HEK293T (cell line): ENCODE results near the gene ASAP2.

Experiments
- CTCF ChIA-PET: fragments of 350-600 bp; formaldehyde crosslinking; extraction: SDS; loops from one replicate; lab custom pipeline; 2021; ENCODE audit warnings: antibody characterized with exemption, inconsistent platforms; lab: Yijun Ruan, JAX
- POLR2A ChIA-PET: fragments of 350-600 bp; formaldehyde crosslinking; extraction: SDS; loops from one replicate; lab custom pipeline; 2020; ENCODE audit warnings: antibody characterized with exemption, inconsistent platforms; lab: Yijun Ruan, JAX
- DNase-seq: peaks from one replicate; pipeline ENCODE4 v3.0.0; 2012; ENCODE audit warnings: mixed read lengths; ENCODE audit errors: extremely low spot score
- ARNT ChIP-seq: fragments of 450-650 bp; IDR thresholded peaks from 2 replicates; pipeline ENCODE4 v1.6.1; 2017; ENCODE audit warnings: mild to moderate bottlenecking
- BHLHE40 ChIP-seq: fragments of 450-650 bp; IDR thresholded peaks from 2 replicates; pipeline ENCODE4 v1.6.1; 2016; ENCODE audit warnings: mild to moderate bottlenecking, moderate library complexity, borderline replicate concordance
- CTBP1 ChIP-seq: fragments of 450-650 bp; IDR thresholded peaks from 2 replicates; pipeline ENCODE4 v1.6.1; 2016; ENCODE audit warnings: borderline replicate concordance
- ELF4 ChIP-seq: fragments of 450-650 bp; IDR thresholded peaks from 2 replicates; pipeline ENCODE4 v1.6.1; 2017; ENCODE audit warnings: antibody characterized with exemption
- FOXA1 ChIP-seq: fragments of 450-650 bp; IDR thresholded peaks from 2 replicates; pipeline ENCODE4 v1.6.1; 2016; ENCODE audit warnings: mild to moderate bottlenecking
- FOXK2 ChIP-seq: fragments of 450-650 bp; IDR thresholded peaks from 2 replicates; pipeline ENCODE4 v1.6.1; 2016; ENCODE audit warnings: mild to moderate bottlenecking
- FOXM1 ChIP-seq: fragments of 450-650 bp; IDR thresholded peaks from 2 replicates; pipeline ENCODE4 v1.6.1; 2017; ENCODE audit warnings: mild to moderate bottlenecking, borderline replicate concordance
- HDGF ChIP-seq: fragments of 450-650 bp; IDR thresholded peaks from 2 replicates; pipeline ENCODE4 v1.6.1; 2017; ENCODE audit warnings: antibody characterized with exemption, borderline replicate concordance
- L3MBTL2 ChIP-seq: fragments of 450-650 bp; conservative IDR thresholded peaks from 2 replicates; pipeline ENCODE4 v1.6.1; 2016; ENCODE audit warnings: mild to moderate bottlenecking
- LEF1 ChIP-seq: fragments of 450-650 bp; IDR thresholded peaks from 2 replicates; pipeline ENCODE4 v1.6.1; 2017; ENCODE audit warnings: mild to moderate bottlenecking, borderline replicate concordance
- NFRKB ChIP-seq: fragments of 450-650 bp; IDR thresholded peaks from 2 replicates; pipeline ENCODE4 v1.6.1; 2016; ENCODE audit warnings: mild to moderate bottlenecking, moderate library complexity
- SP1 ChIP-seq: fragments of 450-650 bp; IDR thresholded peaks from 2 replicates; pipeline ENCODE4 v1.6.1; 2017
- SUZ12 ChIP-seq: fragments of 450-650 bp; IDR thresholded peaks from 2 replicates; pipeline ENCODE4 v1.6.1; 2016; ENCODE audit warnings: mild to moderate bottlenecking
- TARDBP ChIP-seq: fragments of 450-650 bp; IDR thresholded peaks from 2 replicates; pipeline ENCODE4 v1.6.1; 2016
- ZNF384 ChIP-seq: fragments of 450-650 bp; IDR thresholded peaks from 2 replicates; pipeline ENCODE4 v1.6.1; 2016
- TF ChIP-seq, protein P1 (sequence below): fragments of 450-650 bp; IDR thresholded peaks from 2 replicates; pipeline ENCODE4 v1.6.1; 2016

ASAP2 gene

DNA sequence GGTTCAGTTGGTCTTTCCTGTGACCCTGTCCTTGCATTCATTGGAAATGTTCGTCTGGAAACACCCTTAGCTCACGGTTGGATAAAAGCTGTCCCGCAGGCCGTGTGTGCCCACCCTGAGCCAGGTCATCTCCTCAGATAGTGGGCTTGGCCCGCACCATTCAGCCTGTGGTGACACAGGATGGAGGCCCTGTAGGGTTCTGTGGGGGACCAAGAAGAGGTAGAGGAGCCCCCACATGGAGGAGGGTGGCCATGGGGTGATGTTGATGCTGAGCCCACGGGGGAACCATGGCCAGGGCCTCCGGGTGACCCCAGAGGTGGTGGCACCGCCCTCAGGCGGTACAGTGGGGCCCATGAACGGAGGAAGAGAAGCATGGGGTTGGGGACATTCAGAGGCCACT lies 62.7 kb downstream of the ASAP2 start:
- ChIA-PET POLR2A (no interaction called here), CTCF (interaction anchor here (0.7 kb wide), 1 partner anchor 182 kb away, joined by 3 read pairs; no protein-coding TSS in a partner anchor)
- DNase-seq = no peak
- TF ChIP-seq ZNF384 (no peak), SUZ12 (no peak), TARDBP (no peak), SP1 (no peak), HDGF (no peak), NFRKB (no peak)

DNA sequence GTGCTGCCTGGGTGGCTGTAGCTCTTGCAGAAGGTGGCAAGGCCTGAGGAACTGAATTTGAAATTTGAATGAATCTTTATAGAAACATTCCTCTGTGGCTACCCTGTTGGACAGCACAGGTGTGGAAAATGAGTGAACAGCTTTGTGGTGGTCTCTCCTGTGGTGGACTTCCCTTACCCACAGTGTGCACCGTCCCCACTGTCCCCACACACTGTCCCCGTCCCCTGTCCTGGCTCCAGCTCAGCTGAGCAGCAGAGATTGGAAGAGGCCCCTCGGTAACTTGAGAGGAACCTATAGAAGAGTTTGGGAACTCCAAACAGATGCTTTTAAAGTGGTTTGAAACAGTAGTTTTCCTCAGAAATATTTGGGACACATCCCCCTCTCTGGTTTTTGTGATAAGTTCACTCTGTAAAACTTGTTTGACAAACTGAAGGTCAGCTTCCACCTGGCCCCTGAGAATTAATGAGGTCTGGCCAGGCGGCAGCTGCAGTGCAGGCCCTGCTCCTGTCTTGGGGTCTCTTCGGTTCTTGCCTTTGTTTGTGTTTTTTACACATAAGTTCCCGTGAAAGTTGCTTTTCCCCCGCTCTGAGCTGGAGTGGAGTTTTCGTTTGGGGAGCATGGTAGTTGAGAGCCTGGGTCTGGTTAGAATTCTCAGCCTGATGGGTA lies 63.2 kb downstream of the ASAP2 start:
- no peak for DNase-seq
- ChIA-PET CTCF (interaction anchor here (0.7 kb wide), 1 partner anchor 182 kb away, joined by 3 read pairs; no protein-coding TSS in a partner anchor), POLR2A (no interaction called here)
- no peak for TF ChIP-seq SP1
- TF ChIP-seq FOXA1 = no peak
- no peak for TF ChIP-seq HDGF
- TF ChIP-seq FOXK2 = no peak
- TF ChIP-seq FOXM1 = no peak
- TF ChIP-seq LEF1 = no peak
- no peak for TF ChIP-seq CTBP1
- TF ChIP-seq L3MBTL2 = no peak
- TF ChIP-seq SUZ12 = no peak
- TF ChIP-seq TARDBP = no peak
- TF ChIP-seq ZNF384 = no peak

DNA sequence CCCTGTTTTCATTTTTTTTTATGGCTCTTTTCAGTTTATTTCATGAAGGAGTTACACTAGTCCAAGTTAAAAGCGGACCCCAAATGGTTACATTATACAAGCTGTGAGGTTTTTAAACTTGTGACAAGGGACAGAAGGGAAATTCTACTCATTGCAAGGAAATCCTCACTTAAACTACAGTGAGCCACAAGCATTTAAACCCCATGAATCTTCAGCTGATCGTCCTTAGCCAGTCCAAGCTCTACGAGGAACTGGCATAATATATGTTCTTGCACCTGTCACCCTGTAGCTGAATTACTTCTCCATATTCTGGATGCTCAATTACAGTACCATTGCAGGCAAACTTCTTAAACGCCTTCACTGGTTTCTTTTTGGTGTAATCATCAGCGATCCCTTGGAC lies 64.5 kb downstream of the ASAP2 start:
- TF ChIP-seq ZNF384 (no peak), ELF4 (no peak), FOXK2 (no peak), SP1 (no peak), CTBP1 (no peak), FOXA1 (no peak), NFRKB (no peak), SUZ12 (no peak), HDGF (no peak), FOXM1 (no peak), TARDBP (no peak), BHLHE40 (no peak), LEF1 (no peak), L3MBTL2 (no peak), ARNT (no peak)
- TF ChIP-seq, protein P1, sequence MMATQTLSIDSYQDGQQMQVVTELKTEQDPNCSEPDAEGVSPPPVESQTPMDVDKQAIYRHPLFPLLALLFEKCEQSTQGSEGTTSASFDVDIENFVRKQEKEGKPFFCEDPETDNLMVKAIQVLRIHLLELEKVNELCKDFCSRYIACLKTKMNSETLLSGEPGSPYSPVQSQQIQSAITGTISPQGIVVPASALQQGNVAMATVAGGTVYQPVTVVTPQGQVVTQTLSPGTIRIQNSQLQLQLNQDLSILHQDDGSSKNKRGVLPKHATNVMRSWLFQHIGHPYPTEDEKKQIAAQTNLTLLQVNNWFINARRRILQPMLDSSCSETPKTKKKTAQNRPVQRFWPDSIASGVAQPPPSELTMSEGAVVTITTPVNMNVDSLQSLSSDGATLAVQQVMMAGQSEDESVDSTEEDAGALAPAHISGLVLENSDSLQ = no peak
- POLR2A ChIA-PET = no interaction called here
- CTCF ChIA-PET = no interaction called here
- no peak for DNase-seq

DNA sequence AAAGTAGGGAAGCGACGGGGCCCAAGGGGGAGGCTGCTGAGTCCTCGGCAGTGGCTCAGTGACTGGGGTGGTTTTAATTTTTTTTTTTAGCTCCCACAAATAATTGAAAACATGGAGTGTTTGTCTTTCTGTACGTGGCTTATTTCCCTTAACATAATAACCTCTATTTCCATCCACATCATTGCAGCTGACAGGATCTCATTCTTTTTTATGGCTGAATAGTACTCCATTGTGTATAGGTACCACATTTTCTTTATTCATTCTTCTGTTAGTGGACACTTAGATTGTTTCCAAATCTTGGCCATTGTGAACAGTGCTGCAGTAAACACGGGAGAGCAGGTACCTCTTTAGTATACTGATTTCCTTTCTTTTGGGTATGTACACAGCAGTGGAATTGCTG lies 65.1 kb downstream of the ASAP2 start:
- ChIA-PET POLR2A (no interaction called here), CTCF (no interaction called here)
- no peak for DNase-seq
- TF ChIP-seq LEF1 = no peak
- TF ChIP-seq L3MBTL2 = no peak
- no peak for TF ChIP-seq ZNF384
- TF ChIP-seq, protein P1 = no peak
- no peak for TF ChIP-seq CTBP1
- no peak for TF ChIP-seq BHLHE40
- no peak for TF ChIP-seq SUZ12
- no peak for TF ChIP-seq FOXK2
- TF ChIP-seq FOXA1 = no peak
- no peak for TF ChIP-seq ARNT
- TF ChIP-seq SP1 = no peak
- no peak for TF ChIP-seq HDGF
- TF ChIP-seq NFRKB = no peak
- no peak for TF ChIP-seq FOXM1
- no peak for TF ChIP-seq ELF4
- no peak for TF ChIP-seq TARDBP

DNA sequence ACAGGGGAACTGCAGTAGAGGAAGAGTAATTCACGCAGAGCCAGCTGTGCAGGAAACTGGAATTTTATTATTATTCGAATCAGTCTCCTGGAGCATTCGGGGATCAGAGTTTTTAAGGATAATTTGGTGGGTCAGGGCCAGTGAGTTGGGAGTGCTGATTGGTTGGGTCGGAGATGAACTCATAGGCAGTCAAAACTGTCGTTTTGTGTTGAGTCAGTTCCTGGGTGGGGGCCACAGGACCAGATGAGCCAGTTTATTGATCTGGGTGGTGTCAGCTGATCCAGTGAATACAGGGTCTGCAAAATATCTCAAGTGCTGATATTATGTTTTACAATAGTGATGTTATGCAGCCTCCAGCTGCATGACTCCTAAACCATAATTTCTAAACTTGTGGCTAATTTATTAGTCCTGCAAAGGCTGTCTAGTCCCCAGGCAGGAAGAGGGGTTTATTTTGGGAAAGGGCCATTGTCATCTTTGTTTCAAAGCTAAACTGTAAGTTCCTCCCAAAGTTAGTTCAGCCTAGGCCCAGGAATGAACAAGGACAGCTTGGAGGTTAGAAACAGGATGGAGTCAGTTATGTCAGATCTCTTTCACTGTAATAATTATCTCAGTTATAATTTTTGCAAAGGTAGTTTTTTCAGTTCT lies 67.0 kb downstream of the ASAP2 start:
- DNase-seq = no peak
- TF ChIP-seq NFRKB = no peak
- TF ChIP-seq FOXA1 = no peak
- no peak for TF ChIP-seq SUZ12
- no peak for TF ChIP-seq FOXK2
- ChIA-PET CTCF (no interaction called here), POLR2A (no interaction called here)

DNA sequence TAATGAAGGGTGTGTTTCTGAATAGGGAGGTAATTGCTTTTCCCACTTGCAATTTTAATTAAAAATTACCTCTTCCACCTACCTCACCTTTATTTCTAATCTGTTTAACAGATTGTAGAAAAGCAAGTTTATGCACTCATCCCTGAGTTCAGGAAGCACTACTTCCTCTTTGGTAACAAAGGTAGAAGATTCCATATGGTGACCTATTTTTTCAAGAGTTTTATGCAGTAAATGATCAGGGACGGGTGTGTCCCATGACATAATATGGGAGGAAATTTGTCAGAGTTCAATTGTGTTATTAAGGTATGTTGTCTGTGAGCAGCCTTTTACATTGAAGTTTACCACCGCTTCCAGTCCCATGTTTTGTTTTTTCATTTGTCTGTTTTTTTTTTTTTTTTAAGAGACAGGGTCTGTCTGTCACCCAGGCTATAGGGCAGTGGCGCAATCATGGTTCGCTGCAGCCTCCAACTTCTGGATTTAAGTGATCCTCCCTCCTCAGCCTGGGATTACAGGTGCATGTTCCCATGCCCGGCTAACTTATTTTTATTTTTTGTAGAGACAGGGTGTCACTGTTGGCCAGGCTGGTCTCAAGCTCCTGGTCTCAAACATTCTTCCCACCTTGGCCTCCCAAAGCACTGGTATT lies 68.2 kb downstream of the ASAP2 start:
- POLR2A ChIA-PET = no interaction called here
- DNase-seq = no peak
- TF ChIP-seq CTBP1 (no peak), SP1 (no peak), NFRKB (no peak), FOXM1 (no peak)
- CTCF ChIA-PET = no interaction called here

DNA sequence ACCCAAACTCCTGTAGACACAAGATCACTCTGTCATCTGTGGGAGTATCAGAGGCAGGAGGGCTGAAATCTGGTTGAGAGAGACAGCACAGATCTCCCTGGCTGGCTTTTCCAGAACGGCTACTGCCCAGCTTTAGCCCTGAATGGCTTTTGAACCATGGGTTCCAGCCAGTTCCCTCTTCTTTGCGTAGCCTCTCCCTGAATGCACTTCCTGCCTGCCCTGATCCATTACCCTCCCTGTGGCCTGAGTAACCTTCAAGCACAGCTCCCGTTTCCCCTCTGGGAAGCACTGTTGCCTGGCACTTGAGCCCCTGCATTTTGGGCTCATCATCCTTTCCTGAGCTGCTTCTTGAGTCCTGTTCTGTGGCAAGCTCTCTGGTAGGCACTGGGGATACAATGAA lies 68.8 kb downstream of the ASAP2 start:
- ChIA-PET POLR2A (no interaction called here), CTCF (no interaction called here)
- TF ChIP-seq ZNF384 (no peak), TARDBP (no peak), SP1 (no peak), FOXA1 (no peak), BHLHE40 (no peak)
- no peak for DNase-seq
